Activated T-helper 9 cell treated with anti-CD3 and anti-CD28 coated beads, Interleukin-2, amount 50 U/mL, for 16 hours (primary cell): Measurements from ENCODE around the gene LRP5.
"Not testable (repeated sequence)": the region's sequence is repeated elsewhere in the genome, so short reads cannot be mapped to it uniquely, and the experiment has no call there.

Experiments used
- DNase-seq: peaks from one replicate; pipeline ENCODE4 v3.0.0-alpha.2; 2020; ENCODE audit warnings: low read depth

LRP5 gene

GRCh38 chr11:68392822-68393221 is 80.4 kb downstream of the LRP5 start:
- DNase-seq = no peak

GRCh38 chr11:68396516-68396915 is 84.1 kb downstream of the LRP5 start:
- no peak for DNase-seq

GRCh38 chr11:68397256-68397655 is 84.9 kb downstream of the LRP5 start:
- DNase-seq = no peak

GRCh38 chr11:68398995-68399851 is 86.8 kb downstream of the LRP5 start:
- no peak for DNase-seq

GRCh38 chr11:68399916-68400315 is 87.5 kb downstream of the LRP5 start:
- DNase-seq = no peak

- DNase-seq = not testable (repeated sequence)
These were observed 88.2 kb downstream of the LRP5 start for GRCh38 chr11:68400584-68400983.

- no peak for DNase-seq
These were observed 89.5 kb downstream of the LRP5 start for GRCh38 chr11:68401856-68402255.

- DNase-seq = no peak
These were observed 90.1 kb downstream of the LRP5 start for GRCh38 chr11:68402355-68403031.

- DNase-seq = no peak
These were observed 91.0 kb downstream of the LRP5 start for GRCh38 chr11:68403424-68403823.

GRCh38 chr11:68403831-68404230 is 91.4 kb downstream of the LRP5 start:
- DNase-seq = no peak

GRCh38 chr11:68406324-68407313 is 94.2 kb downstream of the LRP5 start:
- no peak for DNase-seq

- DNase-seq = no peak
These were observed 96.1 kb downstream of the LRP5 start for GRCh38 chr11:68408512-68408911.

GRCh38 chr11:68409748-68410344 is 97.5 kb downstream of the LRP5 start:
- DNase-seq = no peak

GRCh38 chr11:68411501-68411991 is 99.2 kb downstream of the LRP5 start:
- no peak for DNase-seq

- DNase-seq = no peak
These were observed 100.4 kb downstream of the LRP5 start for GRCh38 chr11:68412593-68413475.

- no peak for DNase-seq
These were observed 101.2 kb downstream of the LRP5 start for GRCh38 chr11:68413591-68413999.

- DNase-seq = no peak
These were observed 102.3 kb downstream of the LRP5 start for GRCh38 chr11:68414496-68415221.

- no peak for DNase-seq
These were observed 103.7 kb downstream of the LRP5 start for GRCh38 chr11:68416070-68416578.

- DNase-seq = no peak
These were observed 106.3 kb downstream of the LRP5 start for GRCh38 chr11:68418648-68419047.

GRCh38 chr11:68420171-68420570 is 107.8 kb downstream of the LRP5 start:
- no peak for DNase-seq
